K562 (cell line): ENCODE data around the gene CCDC148.

Source experiments
- SMARCA5 ChIP-seq: fragments of 450-650 bp; IDR thresholded peaks from 2 replicates; pipeline ENCODE4 v1.6.1; 2016
- ZNF436 ChIP-seq: fragments of 250-450, 450-650 bp; sonication (Bioruptor Pico); formaldehyde crosslinking; IDR thresholded peaks from 2 replicates; pipeline ENCODE4 v1.7.0; 2020; ENCODE audit warnings: mild to moderate bottlenecking

DNA sequence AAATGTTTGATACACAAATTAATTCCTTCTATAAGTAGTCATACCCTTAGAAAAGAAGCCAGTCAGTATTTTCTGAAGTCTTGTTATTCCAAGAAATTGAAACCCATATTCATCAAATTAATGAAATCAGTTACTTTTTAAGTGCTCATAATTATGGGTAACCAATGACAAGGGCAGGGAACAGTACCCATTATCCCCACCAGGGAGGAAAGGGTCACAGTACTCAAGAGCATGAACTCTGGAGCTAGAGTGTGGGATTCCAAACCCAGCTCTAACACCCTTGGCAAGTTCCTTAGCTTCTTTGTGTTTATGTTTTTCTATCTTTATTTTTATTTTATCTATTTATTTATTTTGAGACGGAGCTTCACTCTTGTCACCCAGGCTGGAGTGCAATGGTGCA, 68.4 kb downstream of the CCDC148 start:
- TF ChIP-seq ZNF436 (CRISPR knock-in tag), result no peak
- TF ChIP-seq SMARCA5, result no peak
